GM12874 (cell line): ENCODE measurements around the gene ASPG.

Experiments
- TF ChIP-seq, protein P1 (sequence below): IDR thresholded peaks from 2 replicates; pipeline ENCODE4 v1.5.1; 2011; ENCODE audit warnings: low read depth, mild to moderate bottlenecking, control low read depth, low read length, moderate library complexity; ENCODE audit not compliant: insufficient read depth

ASPG gene

DNA sequence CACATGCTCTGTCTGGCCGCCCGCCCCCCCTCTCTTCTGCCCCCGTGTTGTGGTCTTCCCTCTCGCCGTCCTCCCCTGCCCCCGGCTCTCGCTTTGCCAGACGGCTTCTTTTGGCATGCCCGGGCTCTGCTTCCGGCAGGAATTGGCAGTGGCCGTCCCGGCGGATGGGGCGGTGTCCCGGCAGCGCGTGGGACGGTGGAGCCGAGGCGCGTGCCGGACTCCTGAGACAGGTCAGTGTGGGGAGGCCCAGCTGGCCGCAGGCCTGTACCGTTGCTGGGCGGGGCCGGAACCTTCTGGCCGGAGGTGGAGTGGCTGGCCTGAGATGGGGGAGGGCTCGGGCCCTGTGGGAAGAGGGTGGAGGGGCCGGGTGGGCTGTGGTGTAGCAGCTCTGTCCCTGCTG is 70.0 kb downstream of the ASPG start:
- TF ChIP-seq, protein P1, sequence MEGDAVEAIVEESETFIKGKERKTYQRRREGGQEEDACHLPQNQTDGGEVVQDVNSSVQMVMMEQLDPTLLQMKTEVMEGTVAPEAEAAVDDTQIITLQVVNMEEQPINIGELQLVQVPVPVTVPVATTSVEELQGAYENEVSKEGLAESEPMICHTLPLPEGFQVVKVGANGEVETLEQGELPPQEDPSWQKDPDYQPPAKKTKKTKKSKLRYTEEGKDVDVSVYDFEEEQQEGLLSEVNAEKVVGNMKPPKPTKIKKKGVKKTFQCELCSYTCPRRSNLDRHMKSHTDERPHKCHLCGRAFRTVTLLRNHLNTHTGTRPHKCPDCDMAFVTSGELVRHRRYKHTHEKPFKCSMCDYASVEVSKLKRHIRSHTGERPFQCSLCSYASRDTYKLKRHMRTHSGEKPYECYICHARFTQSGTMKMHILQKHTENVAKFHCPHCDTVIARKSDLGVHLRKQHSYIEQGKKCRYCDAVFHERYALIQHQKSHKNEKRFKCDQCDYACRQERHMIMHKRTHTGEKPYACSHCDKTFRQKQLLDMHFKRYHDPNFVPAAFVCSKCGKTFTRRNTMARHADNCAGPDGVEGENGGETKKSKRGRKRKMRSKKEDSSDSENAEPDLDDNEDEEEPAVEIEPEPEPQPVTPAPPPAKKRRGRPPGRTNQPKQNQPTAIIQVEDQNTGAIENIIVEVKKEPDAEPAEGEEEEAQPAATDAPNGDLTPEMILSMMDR = no peak

DNA sequence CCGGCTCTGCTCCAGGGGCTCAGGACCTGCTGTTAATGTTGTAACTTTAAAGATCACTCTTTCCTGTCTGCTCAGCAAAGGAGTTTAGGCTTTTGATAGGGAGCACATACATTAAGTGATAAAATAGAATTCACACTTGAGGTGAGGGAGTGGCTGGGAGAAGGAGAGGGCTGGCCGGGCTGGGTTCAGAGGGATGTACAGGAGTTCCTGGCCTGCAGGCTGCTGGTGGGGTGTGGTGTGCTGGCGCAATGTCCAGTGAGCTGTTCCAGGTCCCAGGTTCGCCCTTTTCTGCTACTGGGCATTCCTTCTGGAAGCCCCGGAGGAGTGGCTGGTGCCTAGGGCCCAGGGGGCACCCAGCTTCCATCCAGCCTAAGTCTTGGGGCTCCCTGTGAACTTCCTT is 70.6 kb downstream of the ASPG start:
- TF ChIP-seq, protein P1 = no peak

DNA sequence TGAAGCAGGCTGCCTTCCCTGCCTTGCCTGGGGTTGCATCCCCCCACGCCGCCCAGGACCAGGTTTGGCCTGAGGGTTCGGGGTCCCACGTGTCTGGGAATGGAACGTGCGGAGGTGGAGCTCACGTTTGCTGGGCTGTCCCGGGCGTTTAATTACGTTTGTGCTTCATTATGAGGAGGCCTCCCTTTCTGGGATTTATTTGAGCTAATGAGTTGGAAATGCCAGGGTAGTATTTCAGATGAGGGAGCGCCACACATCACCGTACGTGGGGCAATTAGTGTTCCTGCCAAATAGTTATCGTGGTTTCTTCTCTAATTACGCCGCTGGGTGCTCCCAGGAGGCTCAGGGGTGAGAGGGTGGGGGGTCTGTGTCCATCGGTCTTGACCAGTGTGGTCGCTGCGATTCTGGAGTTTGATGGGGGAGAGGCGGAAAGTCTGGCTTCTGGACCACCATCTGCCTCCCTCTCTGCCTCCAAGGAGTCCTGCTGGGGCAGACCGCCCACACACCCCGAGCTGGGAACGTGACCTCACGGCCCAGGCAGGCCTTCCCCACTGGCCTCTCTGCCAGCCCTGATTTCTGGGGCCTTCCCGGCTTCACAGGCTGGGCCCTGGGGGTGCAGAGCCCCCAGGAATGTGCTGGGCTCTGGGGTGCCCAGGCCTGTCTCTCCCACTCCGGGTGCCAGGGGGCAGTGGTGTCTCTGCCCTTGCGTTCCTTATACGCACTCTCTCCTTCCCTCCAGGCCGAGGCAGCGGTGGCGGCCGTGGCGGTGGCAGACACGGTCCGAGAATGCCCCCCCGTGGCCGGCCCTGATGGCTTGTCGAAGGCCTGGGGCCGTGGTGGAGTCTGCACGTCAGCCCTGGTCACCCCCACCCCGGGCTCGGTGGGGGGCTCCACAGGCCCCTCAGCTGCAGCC is 71.8 kb downstream of the ASPG start:
- TF ChIP-seq, protein P1 = 0 out of 2 replicates have a peak, but pooled peaks have one; percentile 6

DNA sequence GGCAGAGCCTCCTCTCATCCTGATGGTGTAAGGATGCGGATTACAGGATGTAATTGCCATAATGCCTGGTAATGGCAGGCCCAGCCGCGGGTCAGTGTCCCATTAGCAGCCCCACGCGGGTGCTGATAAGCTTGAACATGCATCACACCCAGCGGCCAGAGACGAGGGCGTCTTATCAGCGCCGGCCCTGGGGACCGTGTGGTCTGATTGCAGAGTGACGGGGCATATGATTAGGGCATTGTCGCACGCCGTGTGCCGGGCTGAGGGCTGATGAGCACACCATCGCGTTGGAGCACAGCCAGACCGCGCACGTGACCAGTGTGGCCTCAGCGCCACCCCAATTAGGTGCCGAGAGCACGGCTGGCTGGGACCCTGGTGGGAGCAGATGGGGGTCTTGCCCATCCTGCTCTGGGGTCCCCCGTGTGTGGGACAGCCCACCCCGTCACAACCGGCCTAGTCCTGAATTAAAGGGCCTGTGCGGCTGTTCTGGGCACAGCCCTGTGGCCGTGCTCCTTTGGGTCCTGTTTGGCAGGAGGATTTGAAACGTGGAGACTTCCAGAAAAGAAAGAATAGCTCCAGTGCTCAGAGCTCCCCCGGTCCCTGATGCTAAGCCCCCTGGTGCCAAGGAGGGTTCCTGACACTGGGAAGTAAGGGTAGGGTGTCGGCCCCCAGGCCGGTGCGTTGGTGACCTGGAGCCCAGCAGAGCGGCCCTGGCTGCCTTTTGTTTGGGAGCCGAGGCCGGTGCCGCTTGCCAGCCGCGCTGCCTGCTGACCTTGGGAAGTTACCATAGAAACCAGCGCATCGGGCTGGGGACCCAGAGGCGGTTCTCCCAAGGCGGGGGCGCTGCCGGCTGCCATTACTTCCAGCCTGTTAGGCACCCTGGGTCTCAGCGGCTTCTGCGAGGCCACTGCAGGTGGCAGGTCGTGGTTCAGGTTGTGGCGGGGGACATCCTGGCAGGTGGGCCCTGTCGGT is 73.6 kb downstream of the ASPG start:
- TF ChIP-seq, protein P1 = no peak

DNA sequence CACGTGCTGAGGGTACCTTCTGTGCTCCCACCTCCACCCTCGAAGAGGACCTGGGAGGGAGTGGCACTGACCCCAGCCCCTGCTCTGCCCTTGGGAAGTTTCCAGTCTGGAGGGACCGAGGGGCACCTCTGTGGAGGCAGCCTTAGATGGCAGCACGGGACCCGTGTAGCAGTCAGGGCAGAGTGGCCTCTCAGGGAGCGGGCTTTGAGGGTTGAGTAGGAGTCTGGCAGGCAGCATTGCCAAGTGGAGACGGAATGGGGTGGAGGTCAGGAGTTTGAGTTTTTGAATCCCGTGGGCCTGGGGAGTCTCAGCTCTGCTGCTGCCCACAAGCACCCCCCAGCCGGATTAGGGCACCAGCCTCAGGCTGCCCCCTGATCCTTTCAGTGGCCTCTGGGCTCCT is 74.5 kb downstream of the ASPG start:
- TF ChIP-seq, protein P1 = no peak

DNA sequence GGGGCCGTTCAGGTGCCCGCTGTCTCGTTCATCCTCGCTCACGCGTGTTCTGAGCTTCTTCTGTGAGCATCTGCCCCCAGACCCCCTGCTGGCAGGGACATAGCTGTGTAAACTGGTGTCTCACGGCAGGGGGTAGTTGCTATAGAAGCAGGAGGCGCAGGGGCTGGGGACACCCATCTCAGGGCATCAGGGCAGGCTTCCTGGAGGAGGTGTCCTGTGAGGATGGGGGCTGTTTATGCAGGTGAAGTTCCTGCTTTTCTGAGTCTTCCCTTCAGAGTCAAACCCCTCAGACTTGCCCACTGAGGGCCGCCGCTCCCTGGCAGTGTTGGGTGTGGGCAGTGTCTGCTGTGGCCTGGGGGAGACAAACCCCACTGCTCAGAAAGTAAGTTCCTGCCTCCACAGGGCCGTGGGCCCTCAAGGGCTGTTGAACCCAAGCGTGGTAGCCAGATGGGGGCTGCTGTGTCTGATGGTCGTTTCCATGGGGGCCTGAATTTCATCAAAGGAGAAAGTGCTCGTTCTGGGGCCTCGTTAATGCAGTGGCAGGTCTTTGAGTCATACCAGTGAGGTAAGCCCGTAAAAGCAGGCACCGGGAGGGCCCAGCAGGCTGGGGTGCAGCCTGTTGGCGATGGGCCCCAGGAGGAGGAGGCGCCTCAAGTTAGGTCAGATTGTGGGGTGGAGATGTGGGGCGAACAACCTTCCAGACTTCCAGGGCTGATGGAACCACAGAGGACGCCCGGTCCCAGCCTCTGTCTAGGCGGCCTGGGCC is 76.3 kb downstream of the ASPG start:
- TF ChIP-seq, protein P1 = no peak
